DOHH2 (cell line): ENCODE results near the gene FOXN4.

Experiments used
- H3F3A ChIP-seq: fragments of 200-600 bp; sonication (generic), shearing (Covaris generic); 2 replicates; pipeline ENCODE4 v1.6.0; 2016; ENCODE audit warnings: antibody characterized with exemption, mild to moderate bottlenecking; ENCODE audit not compliant: control insufficient read depth, insufficient read depth
- H3K27ac ChIP-seq: fragments of 200-600 bp; sonication (generic); 2 replicates; pipeline ENCODE4 v1.5.1; 2014; ENCODE audit warnings: low read depth, mild to moderate bottlenecking, low read length, moderate library complexity
- H3K27me3 ChIP-seq: fragments of 200-600 bp; sonication (generic); 2 replicates; pipeline ENCODE4 v1.6.1; 2014; ENCODE audit warnings: mild to moderate bottlenecking, low read length, mixed read lengths; ENCODE audit not compliant: control insufficient read depth
- H3K36me3 ChIP-seq: fragments of 200-600 bp; sonication (generic); 2 replicates; pipeline ENCODE4 v1.6.1; 2014; ENCODE audit warnings: mild to moderate bottlenecking, low read length, moderate library complexity, mixed read lengths; ENCODE audit not compliant: control insufficient read depth
- H3K4me1 ChIP-seq: fragments of 200-600 bp; sonication (generic); 2 replicates; pipeline ENCODE4 v1.6.1; 2014; ENCODE audit warnings: mild to moderate bottlenecking, low read length, mixed read lengths; ENCODE audit not compliant: control insufficient read depth
- H3K4me2 ChIP-seq: fragments of 200-600 bp; sonication (generic); 2 replicates; pipeline ENCODE4 v1.6.0; 2014; ENCODE audit warnings: mild to moderate bottlenecking, low read length, moderate library complexity
- H3K4me3 ChIP-seq: fragments of 200-600 bp; sonication (generic); 2 replicates; pipeline ENCODE4 v1.5.1; 2014; ENCODE audit warnings: mild to moderate bottlenecking, low read length, mixed read lengths
- H3K79me2 ChIP-seq: fragments of 200-600 bp; sonication (generic); 2 replicates; pipeline ENCODE4 v1.6.1; 2014; ENCODE audit warnings: mild to moderate bottlenecking, low read length, mixed read lengths; ENCODE audit not compliant: control insufficient read depth
- H3K9me2 ChIP-seq: fragments of 200-600 bp; sonication (generic); replicated peaks from 2 replicates; pipeline ENCODE4 v1.6.1; 2014; ENCODE audit warnings: mild to moderate bottlenecking, low read length, mixed read lengths; ENCODE audit not compliant: control insufficient read depth
- H3K9me3 ChIP-seq: fragments of 200-600 bp; sonication (generic); 2 replicates; pipeline ENCODE4 v1.6.1; 2014; ENCODE audit warnings: antibody characterized with exemption, low read length, mixed read lengths; ENCODE audit not compliant: control insufficient read depth, insufficient read depth
- H4K20me1 ChIP-seq: fragments of 200-600 bp; sonication (generic); 2 replicates; pipeline ENCODE4 v1.6.0; 2014; ENCODE audit warnings: low read depth, mild to moderate bottlenecking, antibody characterized with exemption, low read length, moderate library complexity; ENCODE audit not compliant: control insufficient read depth, insufficient read depth
- EZH2phosphoT487 ChIP-seq: fragments of 200-600 bp; sonication (generic); IDR thresholded peaks from 2 replicates; pipeline ENCODE4 v1.6.1; 2017; ENCODE audit warnings: borderline replicate concordance, mild to moderate bottlenecking, antibody characterized with exemption, low read length, moderate library complexity, mixed read lengths
- TF ChIP-seq, protein P1 (sequence below): fragments of 200-600 bp; sonication (generic); IDR thresholded peaks from one replicate; pipeline ENCODE4 v1.5.1; 2014; ENCODE audit warnings: antibody characterized with exemption, mild to moderate bottlenecking, low read depth, low read length; ENCODE audit not compliant: poor library complexity, severe bottlenecking

Gene FOXN4

GRCh38 chr12:109236257-109236656 lies 72.8 kb downstream of the FOXN4 start:
- Histone ChIP-seq H4K20me1 (no peaks in the 10 kb centered on the region), H3K9me3 (no peaks in the 10 kb centered on the region), H3K36me3 (no peaks in the 10 kb centered on the region), H3K27ac (no peak overlapping the region), H3K4me1 (no peaks in the 10 kb centered on the region), H3K4me3 (no peak overlapping the region), H3K79me2 (no peaks in the 10 kb centered on the region), H3F3A (no peaks in the 10 kb centered on the region), H3K27me3 (no peaks in the 10 kb centered on the region), H3K9me2 (no peaks in the 10 kb centered on the region), H3K4me2 (no peak overlapping the region)
- TF ChIP-seq, protein P1, sequence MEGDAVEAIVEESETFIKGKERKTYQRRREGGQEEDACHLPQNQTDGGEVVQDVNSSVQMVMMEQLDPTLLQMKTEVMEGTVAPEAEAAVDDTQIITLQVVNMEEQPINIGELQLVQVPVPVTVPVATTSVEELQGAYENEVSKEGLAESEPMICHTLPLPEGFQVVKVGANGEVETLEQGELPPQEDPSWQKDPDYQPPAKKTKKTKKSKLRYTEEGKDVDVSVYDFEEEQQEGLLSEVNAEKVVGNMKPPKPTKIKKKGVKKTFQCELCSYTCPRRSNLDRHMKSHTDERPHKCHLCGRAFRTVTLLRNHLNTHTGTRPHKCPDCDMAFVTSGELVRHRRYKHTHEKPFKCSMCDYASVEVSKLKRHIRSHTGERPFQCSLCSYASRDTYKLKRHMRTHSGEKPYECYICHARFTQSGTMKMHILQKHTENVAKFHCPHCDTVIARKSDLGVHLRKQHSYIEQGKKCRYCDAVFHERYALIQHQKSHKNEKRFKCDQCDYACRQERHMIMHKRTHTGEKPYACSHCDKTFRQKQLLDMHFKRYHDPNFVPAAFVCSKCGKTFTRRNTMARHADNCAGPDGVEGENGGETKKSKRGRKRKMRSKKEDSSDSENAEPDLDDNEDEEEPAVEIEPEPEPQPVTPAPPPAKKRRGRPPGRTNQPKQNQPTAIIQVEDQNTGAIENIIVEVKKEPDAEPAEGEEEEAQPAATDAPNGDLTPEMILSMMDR, result no peak
- TF ChIP-seq EZH2phosphoT487, result no peak

DNA sequence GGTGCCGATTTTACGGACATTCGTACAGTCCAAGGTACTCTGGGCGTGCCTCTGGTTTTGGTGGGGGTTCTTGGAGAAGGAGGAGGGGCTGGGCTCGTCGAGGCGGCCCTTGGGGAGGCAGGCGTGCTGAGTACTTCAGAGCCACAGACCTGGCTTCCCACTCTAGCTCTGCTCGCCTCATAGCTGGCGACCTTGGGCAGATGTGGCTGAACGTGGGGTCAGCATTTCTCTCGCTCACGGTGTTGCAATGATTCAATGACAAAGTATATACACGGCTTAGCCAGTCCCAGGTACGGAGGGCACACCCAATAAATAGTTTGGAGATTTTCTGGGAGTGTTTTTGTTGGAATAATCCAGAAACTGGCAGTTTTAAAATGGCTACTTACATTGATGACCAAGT lies 75.1 kb downstream of the FOXN4 start:
- H4K20me1 ChIP-seq, result no peaks in the 10 kb centered on the region
- H3K79me2 ChIP-seq, result no peaks in the 10 kb centered on the region
- H3K27ac ChIP-seq, result no peak overlapping the region
- TF ChIP-seq, protein P1, result no peak
- no peak for TF ChIP-seq EZH2phosphoT487
- H3K27me3 ChIP-seq, result no peaks in the 10 kb centered on the region
- H3K9me2 ChIP-seq, result no peaks in the 10 kb centered on the region
- H3K36me3 ChIP-seq, result no peaks in the 10 kb centered on the region
- no peaks in the 10 kb centered on the region for H3K4me1 ChIP-seq
- no peak overlapping the region for H3K4me2 ChIP-seq
- H3F3A ChIP-seq, result no peaks in the 10 kb centered on the region
- H3K9me3 ChIP-seq, result no peaks in the 10 kb centered on the region
- H3K4me3 ChIP-seq, result no peak overlapping the region

DNA sequence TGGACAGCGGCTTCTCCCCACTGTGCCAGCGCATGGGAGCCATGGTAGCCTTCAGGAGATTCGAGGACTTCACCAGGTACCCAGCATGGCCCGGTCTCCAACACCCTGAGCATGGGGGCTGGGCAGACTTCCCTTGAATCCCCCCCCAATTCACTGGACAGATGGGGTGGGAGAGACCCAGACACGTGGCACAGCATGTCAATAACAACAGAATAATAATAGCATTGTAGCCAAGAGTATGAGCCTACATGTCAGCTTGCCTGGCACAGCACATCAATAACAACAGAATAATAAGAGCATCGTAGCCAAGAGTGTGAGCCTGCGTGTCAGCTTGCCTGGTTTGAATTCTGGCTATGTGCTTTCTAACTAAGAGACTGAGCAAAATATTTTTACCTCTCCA lies 76.4 kb downstream of the FOXN4 start:
- Histone ChIP-seq H3K27me3 (no peaks in the 10 kb centered on the region), H4K20me1 (no peaks in the 10 kb centered on the region), H3K9me2 (no peaks in the 10 kb centered on the region), H3K4me3 (no peak overlapping the region), H3K9me3 (no peaks in the 10 kb centered on the region), H3K4me1 (no peaks in the 10 kb centered on the region), H3K79me2 (no peaks in the 10 kb centered on the region), H3F3A (no peaks in the 10 kb centered on the region), H3K36me3 (no peaks in the 10 kb centered on the region), H3K4me2 (no peak overlapping the region), H3K27ac (no peak overlapping the region)
- no peak for TF ChIP-seq EZH2phosphoT487
- TF ChIP-seq, protein P1, result no peak

GRCh38 chr12:109230193-109230592 lies 78.9 kb downstream of the FOXN4 start:
- H3K27ac ChIP-seq, result no peak overlapping the region
- no peaks in the 10 kb centered on the region for H3K79me2 ChIP-seq
- H3K27me3 ChIP-seq, result no peaks in the 10 kb centered on the region
- TF ChIP-seq, protein P1, result no peak
- no peak for TF ChIP-seq EZH2phosphoT487
- H3K9me2 ChIP-seq, result no peaks in the 10 kb centered on the region
- H3K9me3 ChIP-seq, result no peaks in the 10 kb centered on the region
- no peaks in the 10 kb centered on the region for H3K4me1 ChIP-seq
- H3K4me2 ChIP-seq, result no peak overlapping the region
- H4K20me1 ChIP-seq, result no peaks in the 10 kb centered on the region
- no peaks in the 10 kb centered on the region for H3F3A ChIP-seq
- no peak overlapping the region for H3K4me3 ChIP-seq
- no peaks in the 10 kb centered on the region for H3K36me3 ChIP-seq
